Stimulated activated naive CD8-positive, alpha-beta T cell treated with anti-CD3 and anti-CD28 coated beads, Interleukin-15, Interleukin-2, amounts not matched to agents 100 U/mL and 50 U/mL, for 24 hours (primary cell): ENCODE results near the gene FBXO9.

Experiments used
- ATAC-seq: fragments of 150-1000 bp; cut with Tn5 transposase; one replicate; pipeline ENCODE4 v1.10.0; 2021
- DNase-seq: peaks from one replicate; pipeline ENCODE4 v3.0.0; 2021

FBXO9 gene

GRCh38 chr6:53065266-53066076 lies at the start of gene FBXO9:
FBXO9 (plus strand) TSS chr6:53065404; CDS start chr6:53065790, 386 bp downstream.
- DNase-seq (peak; percentile 84), ATAC-seq (peak; percentile 58)

GRCh38 chr6:53015486-53015885 lies 49.7 kb upstream of the FBXO9 start:
- DNase-seq = no peak
- no peak for ATAC-seq

- DNase-seq (no peak), ATAC-seq (no peak)
These were observed 46.8 kb upstream of the FBXO9 start for GRCh38 chr6:53018446-53018845.

- ATAC-seq = peak; percentile 49
These were observed 45.0 kb upstream of the FBXO9 start for GRCh38 chr6:53020005-53020744.

GRCh38 chr6:53023323-53023722 lies 41.9 kb upstream of the FBXO9 start:
- ATAC-seq (no peak), DNase-seq (no peak)

More at GRCh38 chr6:53020005-53020744, 45.0 kb upstream of the FBXO9 start:
- DNase-seq = no peak

GRCh38 chr6:53026526-53026925 lies 38.7 kb upstream of the FBXO9 start:
- DNase-seq (no peak), ATAC-seq (peak; percentile 75)

- DNase-seq = no peak
- ATAC-seq = peak; percentile 64
These were observed 38.0 kb upstream of the FBXO9 start for GRCh38 chr6:53027131-53027718.

- ATAC-seq = no peak
- no peak for DNase-seq
These were observed 36.7 kb upstream of the FBXO9 start for GRCh38 chr6:53028467-53028866.

GRCh38 chr6:53029257-53029656 lies 35.9 kb upstream of the FBXO9 start:
- ATAC-seq = peak; percentile 47
- no peak for DNase-seq

GRCh38 chr6:53029761-53030160 lies 35.4 kb upstream of the FBXO9 start:
- ATAC-seq = no peak
- DNase-seq = no peak

- ATAC-seq = no peak
- DNase-seq = no peak
These were observed 33.9 kb upstream of the FBXO9 start for GRCh38 chr6:53031281-53031680.

- ATAC-seq (no peak), DNase-seq (no peak)
These were observed 32.4 kb upstream of the FBXO9 start for GRCh38 chr6:53032849-53033248.

GRCh38 chr6:53033764-53034163 lies 31.4 kb upstream of the FBXO9 start:
- no peak for DNase-seq
- ATAC-seq = no peak

- ATAC-seq = no peak
- DNase-seq = no peak
These were observed 29.5 kb upstream of the FBXO9 start for GRCh38 chr6:53035549-53036213.

GRCh38 chr6:53038141-53038540 lies 27.1 kb upstream of the FBXO9 start:
- ATAC-seq (no peak), DNase-seq (no peak)

GRCh38 chr6:53038596-53038995 lies 26.6 kb upstream of the FBXO9 start:
- ATAC-seq (no peak), DNase-seq (no peak)

GRCh38 chr6:53041356-53041755 lies 23.8 kb upstream of the FBXO9 start:
- no peak for DNase-seq
- ATAC-seq = no peak

GRCh38 chr6:53042112-53042511 lies 23.1 kb upstream of the FBXO9 start:
- ATAC-seq = no peak
- no peak for DNase-seq

GRCh38 chr6:53043581-53043980 lies 21.6 kb upstream of the FBXO9 start:
- no peak for DNase-seq
- ATAC-seq = no peak

- no peak for DNase-seq
- no peak for ATAC-seq
These were observed 21.1 kb upstream of the FBXO9 start for GRCh38 chr6:53044071-53044470.

GRCh38 chr6:53044572-53044971 lies 20.6 kb upstream of the FBXO9 start:
- DNase-seq (no peak), ATAC-seq (no peak)

GRCh38 chr6:53045891-53046673 lies 19.1 kb upstream of the FBXO9 start:
- no peak for DNase-seq
- ATAC-seq = no peak
